CD4-positive, alpha-beta T cell treated with Interleukin-6 at 100 ng/mL for 8 hours (primary cell): ENCODE measurements around the gene SUPT5H.
"Not testable (repeated sequence)": the region's sequence is repeated elsewhere in the genome, so short reads cannot be mapped to it uniquely, and the experiment has no call there.

ENCODE experiments used
- DNase-seq: peaks from one replicate; pipeline ENCODE4 v3.0.0-alpha.2; 2020; ENCODE audit warnings: mixed read lengths, low spot score

The SUPT5H gene

GRCh38 chr19:39465956-39466747, 20.8 kb downstream of the SUPT5H start:
- no peak for DNase-seq

GRCh38 chr19:39467941-39468340, 22.6 kb downstream of the SUPT5H start:
- no peak for DNase-seq

GRCh38 chr19:39469036-39469435, 23.7 kb downstream of the SUPT5H start:
- no peak for DNase-seq

GRCh38 chr19:39469567-39469966, 24.2 kb downstream of the SUPT5H start:
- no peak for DNase-seq

- DNase-seq: no peak
Measured at GRCh38 chr19:39470724-39471339, 25.4 kb downstream of the SUPT5H start.

- no peak for DNase-seq
Measured at GRCh38 chr19:39471756-39472536, 26.6 kb downstream of the SUPT5H start.

GRCh38 chr19:39472746-39473442, 27.5 kb downstream of the SUPT5H start:
- no peak for DNase-seq

GRCh38 chr19:39473443-39473960, 28.1 kb downstream of the SUPT5H start:
- no peak for DNase-seq

GRCh38 chr19:39474139-39474620, 28.8 kb downstream of the SUPT5H start:
- DNase-seq: peak; percentile 63

- no peak for DNase-seq
Measured at GRCh38 chr19:39475748-39476147, 30.4 kb downstream of the SUPT5H start.

GRCh38 chr19:39479319-39479801, 34.0 kb downstream of the SUPT5H start:
- DNase-seq: not testable (repeated sequence)

- no peak for DNase-seq
Measured at GRCh38 chr19:39479916-39480315, 34.5 kb downstream of the SUPT5H start.

GRCh38 chr19:39480337-39481228, 35.2 kb downstream of the SUPT5H start, which contains the start of gene TIMM50:
TIMM50 (plus strand) TSS chr19:39480838; CDS start chr19:39480854, 16 bp downstream.
- DNase-seq: peak; percentile 94

GRCh38 chr19:39481229-39481545, 35.8 kb downstream of the SUPT5H start:
- DNase-seq: no peak

GRCh38 chr19:39481676-39482075, 36.3 kb downstream of the SUPT5H start:
- no peak for DNase-seq

- no peak for DNase-seq
Measured at GRCh38 chr19:39483141-39483540, 37.8 kb downstream of the SUPT5H start.

GRCh38 chr19:39489756-39490155, 44.4 kb downstream of the SUPT5H start:
- DNase-seq: no peak

GRCh38 chr19:39492225-39492624, 46.8 kb downstream of the SUPT5H start:
- DNase-seq: no peak

GRCh38 chr19:39492788-39493187, 47.4 kb downstream of the SUPT5H start:
- no peak for DNase-seq

GRCh38 chr19:39494661-39495060, 49.3 kb downstream of the SUPT5H start:
- DNase-seq: no peak

GRCh38 chr19:39496063-39496462, 50.7 kb downstream of the SUPT5H start:
- no peak for DNase-seq
